MM.1S (cell line): ENCODE results near the gene FIGLA.

Experiments used
- DNase-seq: peaks from one replicate; pipeline ENCODE4 v3.0.0-alpha.2; 2015
- H2AFZ ChIP-seq: fragments of 300-600 bp; sonication (generic); 2 replicates; pipeline ENCODE4 v1.6.0; 2016; ENCODE audit warnings: antibody characterized with exemption, low read length
- H3F3A ChIP-seq: fragments of 300-600 bp; sonication (generic); 2 replicates; pipeline ENCODE4 v1.6.1; 2016; ENCODE audit warnings: mild to moderate bottlenecking, antibody characterized with exemption, low read length, moderate library complexity, mixed read lengths; ENCODE audit not compliant: insufficient read depth
- H3K27ac ChIP-seq: fragments of 300-600 bp; sonication (generic); 2 replicates; pipeline ENCODE4 v1.5.1; 2016; ENCODE audit warnings: mild to moderate bottlenecking, low read length
- H3K27me3 ChIP-seq: fragments of 300-600 bp; sonication (generic); replicated peaks from 2 replicates; pipeline ENCODE4 v1.6.0; 2016; ENCODE audit warnings: low read length; ENCODE audit not compliant: insufficient read depth
- H3K36me3 ChIP-seq: fragments of 300-600 bp; sonication (generic); replicated peaks from 2 replicates; pipeline ENCODE4 v1.6.1; 2016; ENCODE audit warnings: mild to moderate bottlenecking, low read length, mixed read lengths; ENCODE audit not compliant: insufficient read depth
- H3K4me1 ChIP-seq: fragments of 300-600 bp; sonication (generic); 2 replicates; pipeline ENCODE4 v1.6.1; 2016; ENCODE audit warnings: low read length, mixed read lengths
- H3K4me2 ChIP-seq: fragments of 300-600 bp; sonication (generic); 2 replicates; pipeline ENCODE4 v1.6.0; 2016; ENCODE audit warnings: low read depth, low read length
- H3K4me3 ChIP-seq: fragments of 300-600 bp; sonication (generic); 2 replicates; pipeline ENCODE4 v1.5.1; 2016; ENCODE audit warnings: low read length, mixed read lengths
- H3K79me2 ChIP-seq: fragments of 300-600 bp; sonication (generic); 2 replicates; pipeline ENCODE4 v1.6.1; 2016; ENCODE audit warnings: mixed run types, low read length, mixed read lengths
- H3K9ac ChIP-seq: fragments of 300-600 bp; sonication (generic); 2 replicates; pipeline ENCODE4 v1.6.1; 2016; ENCODE audit warnings: low read length, mixed read lengths
- H3K9me2 ChIP-seq: fragments of 300-600 bp; sonication (generic); replicated peaks from 2 replicates; pipeline ENCODE4 v1.6.1; 2016; ENCODE audit warnings: mild to moderate bottlenecking, low read length, mixed read lengths; ENCODE audit not compliant: insufficient read depth
- H3K9me3 ChIP-seq: fragments of 300-600 bp; sonication (generic); replicated peaks from 2 replicates; pipeline ENCODE4 v1.6.1; 2016; ENCODE audit warnings: mild to moderate bottlenecking, low read length, mixed read lengths; ENCODE audit not compliant: insufficient read depth
- H4K20me1 ChIP-seq: fragments of 300-600 bp; sonication (generic); 2 replicates; pipeline ENCODE4 v1.6.1; 2016; ENCODE audit warnings: mild to moderate bottlenecking, low read length, moderate library complexity, mixed read lengths; ENCODE audit not compliant: insufficient read depth
- CTCF ChIP-seq: fragments of 300-600 bp; sonication (generic); IDR thresholded peaks from 2 replicates; pipeline ENCODE4 v1.5.1; 2016; ENCODE audit warnings: antibody characterized with exemption, low read length, mixed read lengths
- EZH2 ChIP-seq: fragments of 300-600 bp; sonication (generic); optimal IDR thresholded peaks from 2 replicates; pipeline ENCODE3; 2017; ENCODE audit warnings: low read depth, mild to moderate bottlenecking, antibody characterized with exemption, low read length, mixed read lengths
- EZH2phosphoT487 ChIP-seq: fragments of 300-600 bp; sonication (generic); IDR thresholded peaks from 2 replicates; pipeline ENCODE4 v1.6.1; 2018; ENCODE audit warnings: antibody characterized with exemption, low read length

Gene FIGLA

GRCh38 chr2:70728128-70728527, 62.3 kb downstream of the FIGLA start:
- Histone ChIP-seq H3K36me3 (no peaks in the 10 kb centered on the region), H3K4me2 (no peak overlapping the region), H2AFZ (no peak overlapping the region), H4K20me1 (no peaks in the 10 kb centered on the region), H3F3A (no peaks in the 10 kb centered on the region), H3K9me3 (no peaks in the 10 kb centered on the region), H3K9ac (no peak overlapping the region), H3K4me3 (no peak overlapping the region), H3K27me3 (no peaks in the 10 kb centered on the region), H3K9me2 (no peaks in the 10 kb centered on the region), H3K79me2 (no peaks in the 10 kb centered on the region), H3K27ac (no peak overlapping the region), H3K4me1 (no peaks in the 10 kb centered on the region)
- DNase-seq = no peak
- TF ChIP-seq EZH2phosphoT487 (no peak), EZH2 (no peak), CTCF (no peak)
